ENCODE data around the gene RNF150. TPM values are rescaled to one million over a fixed set of nuclear protein-coding genes. Genes with fewer than 3 reads are reported as not detected.

Gene RNF150
- total RNA-seq, 4 donors from 2014 or later: 13.1 to 24.3 (median 15.7) TPM

DNA sequence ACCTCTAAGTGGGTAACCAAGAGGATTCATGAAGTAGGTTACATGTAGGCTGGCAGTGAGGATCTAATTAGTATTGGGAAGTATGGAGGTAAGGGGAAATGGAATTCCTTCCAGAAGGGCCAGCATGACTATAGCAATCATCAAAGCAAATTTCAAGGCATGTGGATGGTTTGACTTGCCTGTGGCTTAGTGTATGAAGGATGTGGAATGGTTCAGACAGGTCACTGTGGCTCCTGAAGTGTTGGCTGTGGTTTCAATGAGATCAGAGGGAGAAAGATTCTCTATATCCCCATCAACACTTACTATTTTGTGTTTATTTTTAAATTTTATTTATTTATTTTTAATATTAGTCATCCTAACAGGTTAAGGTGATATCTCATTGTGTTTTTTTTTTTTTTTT, 255.5 kb downstream of the RNF150 start:
- H3K4me3 ChIP-seq: no peak overlapping the region
- H3K36me3 ChIP-seq: no peaks in the 10 kb centered on the region
- TF ChIP-seq, protein P1, sequence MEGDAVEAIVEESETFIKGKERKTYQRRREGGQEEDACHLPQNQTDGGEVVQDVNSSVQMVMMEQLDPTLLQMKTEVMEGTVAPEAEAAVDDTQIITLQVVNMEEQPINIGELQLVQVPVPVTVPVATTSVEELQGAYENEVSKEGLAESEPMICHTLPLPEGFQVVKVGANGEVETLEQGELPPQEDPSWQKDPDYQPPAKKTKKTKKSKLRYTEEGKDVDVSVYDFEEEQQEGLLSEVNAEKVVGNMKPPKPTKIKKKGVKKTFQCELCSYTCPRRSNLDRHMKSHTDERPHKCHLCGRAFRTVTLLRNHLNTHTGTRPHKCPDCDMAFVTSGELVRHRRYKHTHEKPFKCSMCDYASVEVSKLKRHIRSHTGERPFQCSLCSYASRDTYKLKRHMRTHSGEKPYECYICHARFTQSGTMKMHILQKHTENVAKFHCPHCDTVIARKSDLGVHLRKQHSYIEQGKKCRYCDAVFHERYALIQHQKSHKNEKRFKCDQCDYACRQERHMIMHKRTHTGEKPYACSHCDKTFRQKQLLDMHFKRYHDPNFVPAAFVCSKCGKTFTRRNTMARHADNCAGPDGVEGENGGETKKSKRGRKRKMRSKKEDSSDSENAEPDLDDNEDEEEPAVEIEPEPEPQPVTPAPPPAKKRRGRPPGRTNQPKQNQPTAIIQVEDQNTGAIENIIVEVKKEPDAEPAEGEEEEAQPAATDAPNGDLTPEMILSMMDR (IDR thresholded peaks at IDR 0.05): no peak
- no peak for TF ChIP-seq EP300 (IDR thresholded peaks at IDR 0.05)
- TF ChIP-seq POLR2A (IDR thresholded peaks at IDR 0.05): no peak
- H3K27ac ChIP-seq: no peak overlapping the region
- no peak for DNase-seq (ENCODE audit: low spot score in 2 of 2)
- no peaks in the 10 kb centered on the region for H3K27me3 ChIP-seq
- H3K9me3 ChIP-seq: peaks cover 0 to 8% (median 0%) of the 10 kb centered on the region in 4 donors
- H3K4me1 ChIP-seq: no peaks in the 10 kb centered on the region

DNA sequence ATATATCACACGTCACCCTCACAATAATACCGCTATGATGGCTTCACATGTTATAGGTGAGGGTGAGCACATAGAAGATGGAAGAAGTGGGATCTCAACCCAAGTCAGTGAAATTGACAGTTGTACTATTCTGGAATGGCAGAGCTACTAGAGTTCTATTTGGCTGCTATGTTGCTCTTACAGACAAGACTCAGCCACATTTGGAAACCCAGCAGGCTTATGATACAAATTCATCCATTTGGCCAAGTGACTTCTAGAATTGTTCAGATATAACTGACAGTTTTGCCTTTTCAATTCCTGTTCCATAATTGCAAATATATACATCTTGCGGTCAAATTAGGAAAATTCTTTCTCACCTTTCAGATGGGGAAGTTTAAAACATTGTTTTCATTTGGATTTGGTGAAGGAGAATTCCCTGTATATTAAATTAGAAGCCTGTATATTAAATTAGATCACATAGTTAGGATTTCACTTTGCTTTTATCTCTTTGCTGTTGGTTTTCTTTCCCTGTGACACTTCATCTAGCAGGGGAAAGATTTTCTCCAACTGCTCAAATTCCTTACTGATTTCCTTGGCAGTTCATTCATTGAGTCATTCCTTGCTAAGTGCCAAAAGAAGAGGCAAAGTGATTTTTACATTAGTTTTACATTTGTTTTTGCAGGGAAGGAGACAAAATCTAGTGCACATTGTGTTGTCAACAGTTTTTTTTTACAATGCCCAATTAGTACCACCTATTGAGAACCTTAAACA, 256.5 kb downstream of the RNF150 start:
- Histone ChIP-seq H3K4me1 (no peaks in the 10 kb centered on the region), H3K27me3 (no peaks in the 10 kb centered on the region), H3K27ac (no peak overlapping the region), H3K4me3 (no peak overlapping the region), H3K9me3 (peaks cover 0 to 6% (median 0%) of the 10 kb centered on the region in 4 donors), H3K36me3 (no peaks in the 10 kb centered on the region)
- TF ChIP-seq, protein P1 (IDR thresholded peaks at IDR 0.05): no peak
- TF ChIP-seq EP300 (IDR thresholded peaks at IDR 0.05) (no peak), POLR2A (IDR thresholded peaks at IDR 0.05) (no peak)
- WGBS, 2 donors: 93 to 96% methylated on average over 3 of the region's 3 CpGs
- no peak for DNase-seq (ENCODE audit: low spot score in 2 of 2)

DNA sequence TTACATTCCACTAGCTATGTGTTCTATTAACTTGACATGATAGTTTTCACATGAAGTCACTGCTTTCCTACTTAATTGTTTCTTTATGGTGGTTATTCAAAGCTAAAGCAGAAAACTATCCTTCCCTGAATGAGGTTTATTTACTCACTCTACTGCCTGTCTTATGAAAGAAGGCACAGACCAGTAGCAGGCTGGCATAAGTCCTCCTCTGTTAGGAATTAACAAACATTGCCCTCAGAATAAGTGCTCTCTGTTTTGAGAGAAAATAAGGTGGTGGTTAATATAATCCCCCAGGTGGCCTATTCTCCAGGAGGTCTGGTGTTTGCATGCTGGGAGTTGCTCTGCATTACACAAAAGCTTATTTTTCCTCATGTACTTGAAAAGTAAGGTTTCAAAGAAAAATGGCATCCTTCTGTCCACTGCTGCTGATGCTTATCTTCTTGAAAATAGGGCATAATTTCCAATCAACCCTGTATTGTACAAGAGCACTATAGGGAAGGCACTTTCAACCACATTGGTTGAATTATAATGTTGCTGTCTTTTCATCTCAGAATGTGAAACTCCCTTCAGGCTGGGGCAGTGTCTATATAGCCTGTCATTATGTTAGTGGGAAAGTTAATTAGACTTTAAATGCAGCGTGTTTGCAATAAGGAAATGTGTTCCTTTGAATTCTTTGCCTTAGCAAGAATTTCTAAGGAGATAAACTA, 257.4 kb downstream of the RNF150 start:
- Histone ChIP-seq H3K9me3 (peaks cover 0 to 6% (median 0%) of the 10 kb centered on the region in 4 donors), H3K27me3 (no peaks in the 10 kb centered on the region), H3K27ac (no peak overlapping the region), H3K4me3 (no peak overlapping the region), H3K36me3 (no peaks in the 10 kb centered on the region), H3K4me1 (peaks cover 0 to 8% (median 0%) of the 10 kb centered on the region in 4 donors)
- no peak for DNase-seq (ENCODE audit: low spot score in 2 of 2)
- 76% methylated on average over 1 of the region's 1 CpG for WGBS, 2 donors
- TF ChIP-seq, protein P1 (IDR thresholded peaks at IDR 0.05): no peak
- TF ChIP-seq POLR2A (IDR thresholded peaks at IDR 0.05) (no peak), EP300 (IDR thresholded peaks at IDR 0.05) (no peak)

DNA sequence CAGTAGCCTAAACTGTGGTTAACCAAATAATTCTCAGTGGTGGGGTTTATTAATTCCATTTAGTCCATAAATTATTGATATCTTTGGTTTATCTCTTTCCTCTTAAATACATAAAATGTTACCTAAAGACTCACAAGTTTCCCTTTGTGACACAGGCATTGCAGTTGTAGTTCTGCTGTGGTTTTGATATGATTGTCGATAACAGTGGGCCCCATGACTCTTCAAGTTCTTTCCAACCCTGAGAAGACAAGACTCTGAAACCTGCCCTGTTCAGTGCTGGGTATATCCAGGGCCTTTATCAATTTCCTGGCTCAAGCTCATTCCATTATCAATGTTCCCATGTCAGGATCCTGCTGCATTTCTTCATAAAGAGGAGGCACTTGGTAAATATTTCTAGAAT, 259.2 kb downstream of the RNF150 start:
- WGBS, 2 donors: 94% methylated on average over 1 of the region's 1 CpG
- H3K36me3 ChIP-seq: no peaks in the 10 kb centered on the region
- no peaks in the 10 kb centered on the region for H3K27me3 ChIP-seq
- DNase-seq (ENCODE audit: low spot score in 2 of 2): no peak
- H3K27ac ChIP-seq: no peak overlapping the region
- no peak for TF ChIP-seq POLR2A (IDR thresholded peaks at IDR 0.05)
- TF ChIP-seq, protein P1 (IDR thresholded peaks at IDR 0.05): no peak
- no peak for TF ChIP-seq EP300 (IDR thresholded peaks at IDR 0.05)
- no peak overlapping the region for H3K4me3 ChIP-seq
- peaks cover 0 to 5% (median 0%) of the 10 kb centered on the region in 4 donors for H3K9me3 ChIP-seq
- peaks cover 0 to 8% (median 0%) of the 10 kb centered on the region in 4 donors for H3K4me1 ChIP-seq

DNA sequence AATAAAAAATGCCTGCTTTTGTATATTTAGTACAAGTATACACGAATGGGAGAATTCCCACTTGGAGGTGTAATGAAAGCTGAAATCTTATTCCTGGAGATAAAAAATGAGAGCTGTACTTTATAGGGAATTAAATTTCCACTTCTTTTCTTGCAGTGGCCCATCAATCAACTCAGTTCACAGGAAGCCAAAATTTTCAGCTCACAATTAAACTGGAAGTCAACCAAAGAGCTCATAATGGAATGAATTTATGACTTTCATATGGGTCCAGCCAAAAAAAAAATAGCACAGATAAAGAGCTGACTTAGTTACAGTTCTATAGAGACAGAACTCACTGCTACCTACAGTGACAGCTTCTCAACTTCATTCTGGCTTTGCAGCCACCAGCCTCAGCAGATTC, 261.9 kb downstream of the RNF150 start:
- H3K9me3 ChIP-seq: no peaks in the 10 kb centered on the region
- 15 to 20% methylated on average over 1 of the region's 1 CpG for WGBS, 2 donors
- H3K27ac ChIP-seq: no peak overlapping the region
- no peak overlapping the region for H3K4me3 ChIP-seq
- peaks cover 0 to 8% (median 0%) of the 10 kb centered on the region in 4 donors for H3K4me1 ChIP-seq
- no peak for TF ChIP-seq POLR2A (IDR thresholded peaks at IDR 0.05)
- TF ChIP-seq EP300 (IDR thresholded peaks at IDR 0.05): no peak
- TF ChIP-seq, protein P1 (IDR thresholded peaks at IDR 0.05): no peak
- no peaks in the 10 kb centered on the region for H3K27me3 ChIP-seq
- no peak for DNase-seq (ENCODE audit: low spot score in 2 of 2)
- no peaks in the 10 kb centered on the region for H3K36me3 ChIP-seq

Data from tibial nerve (tissue), 4 donors.